A673 (cell line): ENCODE measurements around the gene IGF2R. TPM values are rescaled to one million over a fixed set of nuclear protein-coding genes. Genes with fewer than 3 reads are reported as not detected.

ENCODE experiments used
- BruUV-seq: library from RNA; stranded (reverse); fragments of 400-500 nt; replicated peaks from 2 replicates; lab custom pipeline; 2021; lab: Mats Ljungman, UMichigan
- CTCF ChIA-PET: fragments of 300-600 bp; sonication (Branson Sonifier 250); formaldehyde crosslinking; loops from one replicate; lab custom pipeline; 2022; ENCODE audit warnings: antibody characterized with exemption; lab: Charles Lee
- POLR2A ChIA-PET: fragments of 300-600 bp; sonication (Branson Sonifier 250); formaldehyde crosslinking; loops from one replicate; lab custom pipeline; 2022; ENCODE audit warnings: antibody characterized with exemption; ENCODE audit not compliant: low non-redundant PET; lab: Charles Lee
- DNase-seq: peaks from one replicate; pipeline ENCODE4 v3.0.0-alpha.2; 2015; ENCODE audit warnings: low spot score
- H3K27ac ChIP-seq: fragments of 200-600 bp; sonication (generic); 2 replicates; pipeline ENCODE4 v1.5.1; 2016; ENCODE audit warnings: mixed run types, low read depth, mild to moderate bottlenecking, mixed read lengths, antibody characterized with exemption, low read length; ENCODE audit not compliant: poor library complexity, severe bottlenecking
- H3K27me3 ChIP-seq: fragments of 200-600 bp; sonication (generic); replicated peaks from 2 replicates; pipeline ENCODE4 v1.6.1; 2017; ENCODE audit warnings: mixed run types, low read depth, mild to moderate bottlenecking, mixed read lengths, antibody characterized with exemption, low read length; ENCODE audit not compliant: insufficient read depth, poor library complexity
- H3K36me3 ChIP-seq: fragments of 200-600 bp; sonication (generic); 2 replicates; pipeline ENCODE4 v1.6.1; 2016; ENCODE audit warnings: mixed run types, mild to moderate bottlenecking, mixed read lengths, antibody characterized with exemption, low read length; ENCODE audit not compliant: insufficient read depth, poor library complexity, severe bottlenecking
- H3K4me1 ChIP-seq: fragments of 200-600 bp; sonication (generic); 2 replicates; pipeline ENCODE4 v1.6.1; 2017; ENCODE audit warnings: mixed run types, mild to moderate bottlenecking, mixed read lengths, antibody characterized with exemption, low read length; ENCODE audit not compliant: insufficient read depth, poor library complexity, severe bottlenecking
- H3K4me3 ChIP-seq: fragments of 200-600 bp; sonication (generic); 2 replicates; pipeline ENCODE4 v1.5.1; 2016; ENCODE audit warnings: low read depth, mixed run types, mild to moderate bottlenecking, mixed read lengths, low read length; ENCODE audit not compliant: poor library complexity, severe bottlenecking
- H3K9me3 ChIP-seq: fragments of 200-600 bp; sonication (generic); 2 replicates; pipeline ENCODE4 v1.6.1; 2016; ENCODE audit warnings: mixed run types, low read depth, mild to moderate bottlenecking, mixed read lengths, antibody characterized with exemption, low read length; ENCODE audit not compliant: poor library complexity, severe bottlenecking
- CTCF ChIP-seq: fragments of 300-800, 200-600 bp; sonication (generic); conservative IDR thresholded peaks from 2 replicates; pipeline ENCODE4 v1.5.1; 2017; ENCODE audit warnings: low read depth, mild to moderate bottlenecking, antibody characterized with exemption, low read length, moderate library complexity, mixed read lengths
- EZH2 ChIP-seq: fragments of 200-600 bp; sonication (generic); IDR thresholded peaks from 2 replicates; pipeline ENCODE4 v1.6.1; 2017; ENCODE audit warnings: borderline replicate concordance, low read depth, mild to moderate bottlenecking, mixed read lengths, antibody characterized with exemption, low read length; ENCODE audit not compliant: poor library complexity, severe bottlenecking
- intact Hi-C: fragments of 100-400 bp; cut with micrococcal nuclease; formaldehyde crosslinking; loops from one replicate; pipeline ENCODE4 v1.10.0; 2022; ENCODE audit not compliant: unreplicated experiment
- total RNA-seq: library from RNA; stranded (reverse); gene quantifications from 2 replicates; pipeline ENCODE4 v1.2.3, GENCODE V29; 2021

IGF2R gene
- total RNA-seq, 1 experiment from 2014 or later: 67.4 TPM

- intact Hi-C loops: no loop called here
- no TSS peak for BruUV-seq
- ChIA-PET POLR2A (no interaction called here), CTCF (no interaction called here)
- Histone ChIP-seq H3K9me3 (no peaks in the 10 kb centered on the region), H3K27me3 (no peaks in the 10 kb centered on the region), H3K4me3 (no peak overlapping the region), H3K27ac (no peak overlapping the region), H3K36me3 (no peaks in the 10 kb centered on the region), H3K4me1 (no peaks in the 10 kb centered on the region)
- no peak for TF ChIP-seq EZH2
- no peak for DNase-seq
Measured at GRCh38 chr6:160147146-160147536, 178.3 kb downstream of the IGF2R start.

- no peak for DNase-seq
- Histone ChIP-seq H3K4me1 (no peaks in the 10 kb centered on the region), H3K36me3 (no peaks in the 10 kb centered on the region), H3K27me3 (no peaks in the 10 kb centered on the region), H3K9me3 (peaks cover 3% of the 10 kb centered on the region), H3K27ac (no peak overlapping the region), H3K4me3 (no peak overlapping the region)
- CTCF ChIA-PET: no interaction called here
- BruUV-seq: no TSS peak
- TF ChIP-seq EZH2 (no peak), CTCF (no peak)
- POLR2A ChIA-PET: no interaction called here
- intact Hi-C loops: no loop called here
Measured at GRCh38 chr6:160154471-160154870, 185.6 kb downstream of the IGF2R start.

GRCh38 chr6:160156842-160157241, 188.0 kb downstream of the IGF2R start:
- no peak overlapping the region for H3K27ac ChIP-seq
- no peak for TF ChIP-seq CTCF
- no peak for TF ChIP-seq EZH2
- H3K27me3 ChIP-seq: no peaks in the 10 kb centered on the region
- H3K4me1 ChIP-seq: no peaks in the 10 kb centered on the region
- no peak for DNase-seq
- CTCF ChIA-PET: no interaction called here
- intact Hi-C loops: no loop called here
- H3K9me3 ChIP-seq: peaks cover 3% of the 10 kb centered on the region
- no peaks in the 10 kb centered on the region for H3K36me3 ChIP-seq
- BruUV-seq: no TSS peak
- POLR2A ChIA-PET: no interaction called here
- no peak overlapping the region for H3K4me3 ChIP-seq

- intact Hi-C loops: no loop called here
Measured at GRCh38 chr6:160160450-160160849, 191.6 kb downstream of the IGF2R start.

More at GRCh38 chr6:160160450-160160849, 191.6 kb downstream of the IGF2R start:
- no peak overlapping the region for H3K4me3 ChIP-seq
- no peaks in the 10 kb centered on the region for H3K36me3 ChIP-seq
- CTCF ChIA-PET: no interaction called here
- peak; percentile 17 for DNase-seq
- H3K4me1 ChIP-seq: no peaks in the 10 kb centered on the region
- no peak overlapping the region for H3K27ac ChIP-seq
- no TSS peak for BruUV-seq
- POLR2A ChIA-PET: no interaction called here
- H3K9me3 ChIP-seq: no peaks in the 10 kb centered on the region
- no peaks in the 10 kb centered on the region for H3K27me3 ChIP-seq
- no peak for TF ChIP-seq EZH2
- TF ChIP-seq CTCF: no peak

Other genes starting within 250 kb of the IGF2R start
- 109 and 110 TPM in 2 replicates for gene WTAP, start 241.6 kb upstream of the IGF2R start, total RNA-seq
- gene ACAT2, start 207.0 kb upstream of the IGF2R start, total RNA-seq: 238 and 250 TPM in 2 replicates
- 505 and 528 TPM in 2 replicates for gene TCP1, start 179.5 kb upstream of the IGF2R start, total RNA-seq
- 94.6 and 101 TPM in 2 replicates for gene MRPL18, start 178.6 kb upstream of the IGF2R start, total RNA-seq
- gene PNLDC1, start 168.8 kb upstream of the IGF2R start, total RNA-seq: 0.58 TPM in 1 of 2 replicates, not detected in the other
- gene MAS1, start 78.1 kb upstream of the IGF2R start, total RNA-seq: not detected in 2 replicates
- 1.6 and 3.3 TPM in 2 replicates for gene SLC22A1, start 152.7 kb downstream of the IGF2R start, total RNA-seq